ENCODE data around the gene MUC7. TPM values are rescaled to one million over a fixed set of nuclear protein-coding genes. Genes with fewer than 3 reads are reported as not detected.
"Not testable (repeated sequence)": the region's sequence is repeated elsewhere in the genome, so short reads cannot be mapped to it uniquely, and the experiment has no call there.

The MUC7 gene
- not detected for total RNA-seq
- long read RNA-seq, donor 1, result 0 reads
- long read RNA-seq, donor 2, result 0 reads

GRCh38 chr4:70471897-70472296, at the start of gene MUC7:
TSS of gene MUC7 (plus strand) at chr4:70472197. CDS start at chr4:70474022, 1,825 bp downstream.
- intact Hi-C loops (cut with DNase I), result no loop called here
- DNase-seq (ENCODE audit: low spot score), result no peak

- intact Hi-C loops (cut with DNase I), result no loop called here
- DNase-seq (ENCODE audit: low spot score), result no peak
Observed at GRCh38 chr4:70425306-70425705, 46.7 kb upstream of the MUC7 start.

GRCh38 chr4:70426789-70427188, 45.2 kb upstream of the MUC7 start:
- intact Hi-C loops (cut with DNase I), result no loop called here
- DNase-seq (ENCODE audit: low spot score), result no peak

GRCh38 chr4:70437197-70437596, 34.8 kb upstream of the MUC7 start:
- DNase-seq (ENCODE audit: low spot score), result no peak
- intact Hi-C loops (cut with DNase I), result no loop called here

GRCh38 chr4:70442474-70442873, 29.5 kb upstream of the MUC7 start:
- intact Hi-C loops (cut with DNase I), result no loop called here
- DNase-seq (ENCODE audit: low spot score), result no peak

- intact Hi-C loops (cut with DNase I), result no loop called here
- DNase-seq (ENCODE audit: low spot score), result no peak
Observed at GRCh38 chr4:70443329-70443728, 28.7 kb upstream of the MUC7 start.

GRCh38 chr4:70449220-70449619, 22.8 kb upstream of the MUC7 start:
- intact Hi-C loops (cut with DNase I), result no loop called here
- no peak for DNase-seq (ENCODE audit: low spot score)

GRCh38 chr4:70452946-70453345, 19.1 kb upstream of the MUC7 start:
- DNase-seq (ENCODE audit: low spot score), result no peak
- intact Hi-C loops (cut with DNase I), result no loop called here

GRCh38 chr4:70463335-70463734, 8.7 kb upstream of the MUC7 start:
- DNase-seq (ENCODE audit: low spot score), result no peak
- intact Hi-C loops (cut with DNase I), result no loop called here

- DNase-seq (ENCODE audit: low spot score), result no peak
- intact Hi-C loops (cut with DNase I), result no loop called here
Observed at GRCh38 chr4:70473679-70474078, 1.7 kb downstream of the MUC7 start.

GRCh38 chr4:70488748-70489147, 16.8 kb downstream of the MUC7 start:
- intact Hi-C loops (cut with DNase I), result no loop called here
- no peak for DNase-seq (ENCODE audit: low spot score)

GRCh38 chr4:70496231-70496630, 24.2 kb downstream of the MUC7 start:
- no peak for DNase-seq (ENCODE audit: low spot score)
- intact Hi-C loops (cut with DNase I), result no loop called here

GRCh38 chr4:70501838-70502237, 29.8 kb downstream of the MUC7 start:
- intact Hi-C loops (cut with DNase I); DNase-seq (ENCODE audit: low spot score): not testable (repeated sequence)

- intact Hi-C loops (cut with DNase I), result no loop called here
- DNase-seq (ENCODE audit: low spot score), result no peak
Observed at GRCh38 chr4:70504733-70505132, 32.7 kb downstream of the MUC7 start.

- intact Hi-C loops (cut with DNase I), result no loop called here
- DNase-seq (ENCODE audit: low spot score), result peak; percentile 85
Observed at GRCh38 chr4:70505151-70505748, 33.3 kb downstream of the MUC7 start.

GRCh38 chr4:70508801-70509200, 36.8 kb downstream of the MUC7 start:
- intact Hi-C loops (cut with DNase I), result no loop called here
- no peak for DNase-seq (ENCODE audit: low spot score)

- intact Hi-C loops (cut with DNase I), result no loop called here
- DNase-seq (ENCODE audit: low spot score), result no peak
Observed at GRCh38 chr4:70511365-70511764, 39.4 kb downstream of the MUC7 start.

GRCh38 chr4:70515367-70516250, 43.6 kb downstream of the MUC7 start:
- intact Hi-C loops (cut with DNase I), result no loop called here
- no peak for DNase-seq (ENCODE audit: low spot score)

- intact Hi-C loops (cut with DNase I), result no loop called here
- no peak for DNase-seq (ENCODE audit: low spot score)
Observed at GRCh38 chr4:70518269-70518668, 46.3 kb downstream of the MUC7 start, which contains the start of gene AMTN. TSS of gene AMTN (plus strand) at chr4:70518569. CDS start at chr4:70518778, 209 bp downstream.

GRCh38 chr4:70518716-70519115, 46.7 kb downstream of the MUC7 start:
- intact Hi-C loops (cut with DNase I), result no loop called here
- DNase-seq (ENCODE audit: low spot score), result no peak

GRCh38 chr4:70522626-70523025, 50.6 kb downstream of the MUC7 start:
- intact Hi-C loops (cut with DNase I), result no loop called here
- DNase-seq (ENCODE audit: low spot score), result no peak

Measured in posterior vena cava (tissue), 2 donors.